Measurements from ENCODE around the gene SNAI1.

- peak in 1 of 2 donors; percentile 37 for TF ChIP-seq CTCF (IDR thresholded peaks at IDR 0.05)
- TF ChIP-seq POLR2A (IDR thresholded peaks at IDR 0.05), result no peak
Measured at GRCh38 chr20:49964964-49965780, 17.6 kb upstream of the SNAI1 start.

All from suprapubic skin (tissue), 3 donors.